ENCODE measurements around the gene EHBP1L1.
A peak's percentile ranks its signal among the peaks of the same experiment; 100 is the strongest.

Gene EHBP1L1

DNA sequence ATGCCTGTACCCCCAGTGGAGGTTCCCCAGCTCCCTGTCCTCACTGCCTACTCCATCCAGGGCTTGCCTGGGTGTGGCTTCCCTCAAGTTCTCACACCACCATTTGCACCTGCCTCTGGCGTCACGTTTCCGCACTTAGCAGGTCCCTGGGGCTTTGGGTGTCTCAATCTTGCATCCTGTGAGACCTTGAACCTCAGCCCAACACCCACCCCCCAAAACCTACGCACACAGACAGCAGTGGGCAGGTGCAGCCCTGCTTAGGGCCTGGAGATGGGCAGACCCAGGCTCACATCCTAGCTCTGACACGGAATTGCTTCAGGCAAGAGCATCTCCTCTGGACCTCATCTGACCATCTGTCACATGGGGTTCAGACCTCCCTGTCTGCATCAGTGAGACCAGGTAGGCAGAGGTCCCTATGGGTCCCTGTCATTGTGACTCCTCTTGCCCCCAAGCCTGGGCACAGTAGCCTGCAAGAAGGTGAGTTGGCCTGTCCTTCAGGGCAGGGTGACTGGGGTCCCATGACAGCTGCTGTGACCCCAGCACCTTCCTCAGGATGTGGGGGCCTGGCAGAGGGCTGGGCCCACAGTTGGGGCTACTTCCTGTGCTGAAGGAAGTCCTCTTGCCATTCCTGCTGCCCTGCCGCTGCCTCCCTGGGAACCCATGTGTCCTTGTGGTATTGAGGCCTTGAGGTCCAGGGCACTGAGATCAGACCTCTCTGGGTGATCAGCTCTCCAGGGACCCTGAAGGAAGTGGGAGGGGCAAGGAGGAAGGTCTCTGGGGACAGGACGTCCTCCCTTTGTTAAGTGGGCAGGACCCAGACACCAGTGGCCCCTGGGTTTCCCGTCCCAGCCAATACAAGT lies 64.0 kb downstream of the EHBP1L1 start:
- peak; percentile 82 for DNase-seq

DNA sequence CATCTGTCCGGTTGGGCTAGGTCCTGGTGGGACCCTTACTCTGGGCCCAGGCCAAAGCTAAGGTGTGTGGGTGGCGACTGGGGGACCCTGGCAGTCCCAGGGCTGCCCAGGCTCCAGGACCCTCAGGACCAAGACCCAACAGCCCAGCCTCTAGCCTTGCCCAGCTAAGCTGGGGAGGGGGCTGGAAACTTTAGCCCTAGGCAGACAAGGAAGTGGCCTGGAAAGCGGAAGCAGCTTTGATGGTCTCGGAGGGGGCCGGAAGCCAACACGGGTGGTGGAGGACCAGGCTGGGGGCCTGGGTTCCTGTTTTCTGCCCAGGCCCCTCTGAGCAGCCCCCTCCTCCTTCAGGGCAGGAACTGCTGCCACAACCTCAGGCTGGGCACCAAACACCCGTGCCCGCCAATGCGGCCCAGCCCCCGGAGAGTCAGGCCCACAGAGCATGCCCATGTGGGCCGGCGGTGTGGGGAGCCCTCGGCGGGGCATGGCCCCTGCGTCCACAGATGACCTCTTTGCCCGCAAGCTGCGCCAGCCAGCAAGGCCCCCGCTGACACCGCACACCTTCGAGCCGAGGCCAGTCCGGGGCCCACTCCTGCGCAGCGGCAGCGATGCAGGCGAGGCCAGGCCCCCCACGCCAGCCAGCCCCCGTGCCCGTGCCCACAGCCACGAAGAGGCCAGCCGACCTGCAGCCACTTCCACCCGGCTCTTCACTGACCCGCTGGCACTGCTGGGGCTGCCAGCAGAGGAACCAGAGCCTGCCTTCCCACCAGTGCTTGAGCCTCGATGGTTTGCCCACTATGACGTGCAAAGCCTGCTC lies 64.8 kb downstream of the EHBP1L1 start:
- DNase-seq: peak; percentile 58

GRCh38 chr11:65641297-65642013 lies 65.6 kb downstream of the EHBP1L1 start:
- no peak for DNase-seq

All from activated gamma-delta T cell treated with Interleukin-2 at 50 U/mL for 16 hours (primary cell).